ENCODE data around the gene DTX1. TPM values are rescaled to one million over a fixed set of nuclear protein-coding genes. Genes with fewer than 3 reads are reported as not detected.

The DTX1 gene
- total RNA-seq, 4 donors from 2014 or later: 1.1 to 3.4 (median 1.7) TPM

DNA sequence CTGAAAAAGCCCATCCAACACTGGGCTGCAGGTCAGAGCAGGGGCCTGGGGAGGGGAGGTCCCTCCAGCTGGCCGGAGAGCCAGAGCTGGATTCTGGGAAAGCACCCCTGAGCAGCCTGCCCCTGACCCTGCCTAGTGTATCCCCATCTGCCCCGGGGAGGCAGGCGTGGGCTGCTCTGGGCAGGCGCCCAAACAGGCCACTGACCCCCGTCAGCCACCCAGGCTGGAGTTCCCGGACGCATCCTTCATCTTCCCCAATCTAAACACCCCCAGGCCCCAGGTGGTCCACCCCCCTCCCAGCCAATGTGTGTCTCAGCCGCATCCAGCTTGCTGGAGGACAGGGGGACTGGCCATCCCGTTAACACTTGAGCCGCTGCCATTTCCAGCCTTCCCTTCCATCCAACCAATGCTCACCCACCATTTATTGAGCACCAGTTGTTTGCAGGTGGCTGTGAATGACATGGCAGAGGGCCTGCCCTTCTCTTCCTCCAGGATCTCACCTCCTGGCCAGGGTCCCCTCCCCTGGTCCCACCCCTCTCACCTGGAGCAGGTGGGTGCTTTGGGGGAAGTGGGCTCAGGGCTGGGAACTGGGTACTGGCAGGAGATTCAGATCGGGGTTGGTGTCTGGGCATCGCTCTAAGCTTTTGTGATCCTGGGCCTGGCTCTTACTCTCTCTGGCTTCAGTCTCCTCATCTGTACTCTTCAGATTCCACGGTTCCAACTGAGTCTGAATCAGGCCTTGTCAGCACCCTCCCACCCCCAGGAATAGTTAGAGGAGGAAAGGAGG lies 743 bp upstream of the DTX1 start:
- H3K27ac ChIP-seq: no peak overlapping the region
- 50% methylated on average over 9 of the region's 13 CpGs for WGBS
- no peak for DNase-seq (ENCODE audit: low spot score in 2 of 2)

DNA sequence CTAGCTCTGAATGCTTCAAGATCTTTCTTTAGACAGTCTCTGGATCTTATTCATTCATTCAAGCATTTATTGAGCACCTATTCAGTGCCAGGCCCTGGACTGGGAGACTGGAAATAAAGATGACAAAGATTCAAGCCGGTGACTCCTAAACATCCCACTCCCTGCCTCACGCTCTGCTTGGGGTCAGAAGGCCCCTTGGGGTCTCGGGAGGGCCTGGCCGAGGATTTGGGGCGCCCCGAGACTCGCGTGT lies 224 bp upstream of the DTX1 start:
- 11% methylated on average over 3 of the region's 8 CpGs for WGBS
- DNase-seq (ENCODE audit: low spot score in 2 of 2): no peak
- TF ChIP-seq, protein P1, sequence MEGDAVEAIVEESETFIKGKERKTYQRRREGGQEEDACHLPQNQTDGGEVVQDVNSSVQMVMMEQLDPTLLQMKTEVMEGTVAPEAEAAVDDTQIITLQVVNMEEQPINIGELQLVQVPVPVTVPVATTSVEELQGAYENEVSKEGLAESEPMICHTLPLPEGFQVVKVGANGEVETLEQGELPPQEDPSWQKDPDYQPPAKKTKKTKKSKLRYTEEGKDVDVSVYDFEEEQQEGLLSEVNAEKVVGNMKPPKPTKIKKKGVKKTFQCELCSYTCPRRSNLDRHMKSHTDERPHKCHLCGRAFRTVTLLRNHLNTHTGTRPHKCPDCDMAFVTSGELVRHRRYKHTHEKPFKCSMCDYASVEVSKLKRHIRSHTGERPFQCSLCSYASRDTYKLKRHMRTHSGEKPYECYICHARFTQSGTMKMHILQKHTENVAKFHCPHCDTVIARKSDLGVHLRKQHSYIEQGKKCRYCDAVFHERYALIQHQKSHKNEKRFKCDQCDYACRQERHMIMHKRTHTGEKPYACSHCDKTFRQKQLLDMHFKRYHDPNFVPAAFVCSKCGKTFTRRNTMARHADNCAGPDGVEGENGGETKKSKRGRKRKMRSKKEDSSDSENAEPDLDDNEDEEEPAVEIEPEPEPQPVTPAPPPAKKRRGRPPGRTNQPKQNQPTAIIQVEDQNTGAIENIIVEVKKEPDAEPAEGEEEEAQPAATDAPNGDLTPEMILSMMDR (IDR thresholded peaks at IDR 0.05): no peak
- TF ChIP-seq EP300 (IDR thresholded peaks at IDR 0.05) (no peak), POLR2AphosphoS5 (IDR thresholded peaks at IDR 0.05) (no peak)
- Histone ChIP-seq H3K4me3 (peak overlapping the region; percentile 67), H3K36me3 (no peaks in the 10 kb centered on the region), H3K27ac (no peak overlapping the region), H3K4me1 (peaks cover 13% of the 10 kb centered on the region), H3K9me3 (no peaks in the 10 kb centered on the region), H3K27me3 (peaks cover 46% of the 10 kb centered on the region)

More for the DNA sequence above, 743 bp upstream of the DTX1 start:
- TF ChIP-seq, protein P1 (IDR thresholded peaks at IDR 0.05): no peak
- TF ChIP-seq POLR2AphosphoS5 (IDR thresholded peaks at IDR 0.05) (no peak), EP300 (IDR thresholded peaks at IDR 0.05) (no peak), POLR2A (IDR thresholded peaks at IDR 0.05) (no peak)
- H3K27me3 ChIP-seq: peaks cover 46% of the 10 kb centered on the region
- peak overlapping the region; percentile 67 for H3K4me3 ChIP-seq
- H3K9me3 ChIP-seq: no peaks in the 10 kb centered on the region
- H3K4me1 ChIP-seq: peaks cover 13% of the 10 kb centered on the region
- H3K36me3 ChIP-seq: no peaks in the 10 kb centered on the region

DNA sequence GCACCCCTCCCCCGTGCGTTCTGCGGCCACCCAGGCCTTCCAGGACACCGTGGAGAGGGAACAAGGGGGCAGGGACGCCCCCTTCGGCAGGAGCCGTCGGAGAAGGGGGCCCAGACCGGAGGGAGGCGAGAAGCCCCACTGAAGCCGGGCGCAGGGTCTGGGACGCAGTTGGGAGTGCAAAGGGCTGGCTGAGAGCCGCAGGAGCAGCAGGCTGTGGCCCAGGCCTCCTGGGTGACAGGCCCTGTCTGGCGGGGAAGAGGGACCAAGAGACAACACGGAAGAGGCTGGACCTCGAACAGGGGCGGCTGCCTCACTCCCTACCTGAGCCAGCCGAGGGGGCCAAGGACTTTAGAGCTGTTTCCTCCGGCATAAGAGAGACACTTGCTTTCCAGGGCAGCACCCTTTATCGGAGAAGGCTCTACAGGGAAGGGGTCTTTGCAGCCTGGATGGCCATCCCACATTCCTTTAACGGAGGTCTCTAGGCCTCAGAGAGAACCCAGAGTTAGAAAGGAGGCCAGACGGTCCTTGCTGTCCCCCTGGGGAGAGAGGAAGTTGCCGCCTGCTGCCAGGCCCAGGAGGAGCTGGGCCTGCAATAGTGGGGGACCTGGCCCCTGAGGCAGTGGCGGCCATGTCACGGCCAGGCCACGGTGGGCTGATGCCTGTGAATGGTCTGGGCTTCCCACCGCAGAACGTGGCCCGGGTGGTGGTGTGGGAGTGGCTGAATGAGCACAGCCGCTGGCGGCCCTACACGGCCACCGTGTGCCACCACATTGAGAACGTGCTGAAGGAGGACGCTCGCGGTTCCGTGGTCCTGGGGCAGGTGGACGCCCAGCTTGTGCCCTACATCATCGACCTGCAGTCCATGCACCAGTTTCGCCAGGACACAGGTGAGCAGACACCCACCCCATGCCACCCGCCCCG lies 1.3 kb downstream of the DTX1 start:
- peak overlapping the region; percentile 67 for H3K4me3 ChIP-seq
- WGBS: 91% methylated on average over 7 of the region's 44 CpGs
- no peaks in the 10 kb centered on the region for H3K36me3 ChIP-seq
- no peak for TF ChIP-seq EP300 (IDR thresholded peaks at IDR 0.05)
- TF ChIP-seq, protein P1 (IDR thresholded peaks at IDR 0.05): no peak
- no peak for TF ChIP-seq POLR2A (IDR thresholded peaks at IDR 0.05)
- no peak for TF ChIP-seq POLR2AphosphoS5 (IDR thresholded peaks at IDR 0.05)
- peaks cover 44% of the 10 kb centered on the region for H3K27me3 ChIP-seq
- H3K9me3 ChIP-seq: no peaks in the 10 kb centered on the region
- no peak for DNase-seq (ENCODE audit: low spot score in 2 of 2)
- peaks cover 13% of the 10 kb centered on the region for H3K4me1 ChIP-seq
- H3K27ac ChIP-seq: no peak overlapping the region

DNA sequence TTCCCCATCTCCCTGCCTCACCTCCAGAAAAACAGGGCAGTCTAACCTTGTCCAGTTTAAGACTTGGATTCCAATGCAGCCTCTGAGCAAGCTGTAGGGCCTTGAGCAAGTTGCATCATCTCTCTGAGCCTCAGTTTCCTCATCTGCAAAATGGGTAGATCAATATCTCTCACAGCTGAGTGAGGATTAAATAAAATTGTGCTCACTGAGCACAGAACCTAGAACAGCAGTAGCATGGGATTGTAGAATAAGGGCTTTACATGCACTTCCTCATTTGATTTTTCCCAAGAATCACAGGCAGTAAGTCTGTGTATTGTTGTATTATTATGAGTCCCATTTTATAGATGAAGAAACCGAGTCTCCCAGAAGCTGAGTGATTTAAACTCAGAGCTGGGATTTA lies 2.0 kb downstream of the DTX1 start:
- Histone ChIP-seq H3K9me3 (no peaks in the 10 kb centered on the region), H3K36me3 (no peaks in the 10 kb centered on the region), H3K4me3 (no peak overlapping the region), H3K4me1 (peaks cover 13% of the 10 kb centered on the region), H3K27me3 (peaks cover 52% of the 10 kb centered on the region), H3K27ac (no peak overlapping the region)
- no peak for TF ChIP-seq POLR2A (IDR thresholded peaks at IDR 0.05)
- TF ChIP-seq, protein P1 (IDR thresholded peaks at IDR 0.05): no peak
- no peak for TF ChIP-seq EP300 (IDR thresholded peaks at IDR 0.05)
- TF ChIP-seq POLR2AphosphoS5 (IDR thresholded peaks at IDR 0.05): no peak
- 92% methylated on average over 1 of the region's 1 CpG for WGBS
- DNase-seq (ENCODE audit: low spot score in 2 of 2): no peak

DNA sequence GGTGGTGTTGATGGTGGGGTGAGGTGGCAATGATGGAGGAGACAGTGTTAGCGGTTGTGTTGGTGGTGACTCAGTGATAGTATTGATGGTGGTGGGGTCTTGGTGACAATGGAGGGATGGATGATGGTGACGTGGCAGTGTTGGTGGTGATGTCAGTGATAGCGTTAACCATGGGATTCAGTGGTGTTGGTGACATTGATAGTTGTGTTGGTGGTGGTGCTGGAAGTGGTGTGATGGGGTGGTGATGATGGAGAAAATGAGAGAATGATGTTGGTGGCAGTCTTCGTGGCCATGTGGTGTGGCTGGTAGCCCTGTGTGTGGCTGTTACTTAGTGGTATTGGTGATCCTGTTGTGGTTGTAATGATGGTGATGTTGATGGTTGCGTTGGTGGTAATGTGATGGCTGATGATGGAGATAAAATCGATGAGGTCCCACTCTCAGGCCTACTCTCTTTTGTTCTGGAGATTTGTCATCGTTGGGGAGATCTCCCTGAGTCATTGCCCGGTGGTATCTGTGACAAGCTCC lies 2.6 kb downstream of the DTX1 start:
- Histone ChIP-seq H3K4me1 (peaks cover 13% of the 10 kb centered on the region), H3K4me3 (no peak overlapping the region), H3K27me3 (peaks cover 58% of the 10 kb centered on the region), H3K9me3 (no peaks in the 10 kb centered on the region), H3K27ac (no peak overlapping the region), H3K36me3 (no peaks in the 10 kb centered on the region)
- TF ChIP-seq, protein P1 (IDR thresholded peaks at IDR 0.05): no peak
- TF ChIP-seq POLR2A (IDR thresholded peaks at IDR 0.05) (no peak), EP300 (IDR thresholded peaks at IDR 0.05) (no peak), POLR2AphosphoS5 (IDR thresholded peaks at IDR 0.05) (no peak)
- DNase-seq (ENCODE audit: low spot score in 2 of 2): no peak
- WGBS: 83% methylated on average over 8 of the region's 8 CpGs

Data from suprapubic skin (tissue), 4 donors.